GM19397 (cell line): ENCODE results near the gene ADARB1.

Experiments used
- ATAC-seq: cut with Tn5 transposase; IDR thresholded peaks from one replicate; pipeline ENCODE4 v1.9.1; 2021; ENCODE audit warnings: mild to moderate bottlenecking, moderate library complexity; ENCODE audit not compliant: unreplicated experiment

Gene ADARB1

GRCh38 chr21:45054227-45054926, 20.0 kb upstream of the ADARB1 start:
- no peak for ATAC-seq

DNA sequence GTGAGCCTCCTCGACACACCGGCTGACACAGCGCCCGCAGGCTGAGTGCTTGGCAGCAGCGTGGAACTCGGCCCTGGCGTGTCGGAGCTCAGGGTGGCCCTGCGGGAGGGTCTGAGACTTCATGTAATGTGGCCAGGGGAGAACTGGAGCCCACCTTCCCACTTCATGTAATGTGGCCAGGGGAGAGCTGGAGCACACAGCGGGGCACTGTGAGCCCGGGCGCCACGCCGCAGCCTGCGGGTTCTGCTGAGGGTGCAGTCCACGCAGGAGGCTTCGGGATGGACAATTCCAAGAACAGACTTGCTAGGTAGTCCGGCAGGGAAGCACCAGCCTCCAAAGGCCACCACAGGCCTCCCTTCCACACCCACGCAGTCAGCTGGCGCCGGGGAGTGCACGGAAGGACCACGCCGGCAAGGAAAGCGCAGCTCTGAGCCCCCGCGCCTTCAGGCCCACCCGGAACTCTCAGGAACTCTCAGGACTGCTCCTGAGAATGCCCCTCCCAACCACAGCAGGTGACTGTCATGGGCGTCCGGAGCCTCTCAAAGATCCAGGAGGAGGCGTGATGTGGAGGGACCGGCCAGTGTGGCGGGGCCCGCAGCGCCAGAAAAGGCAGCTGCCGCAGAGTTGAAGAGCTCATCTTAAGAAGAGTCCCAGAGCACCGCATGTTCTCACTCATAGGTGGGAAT, 19.3 kb upstream of the ADARB1 start:
- no peak for ATAC-seq

DNA sequence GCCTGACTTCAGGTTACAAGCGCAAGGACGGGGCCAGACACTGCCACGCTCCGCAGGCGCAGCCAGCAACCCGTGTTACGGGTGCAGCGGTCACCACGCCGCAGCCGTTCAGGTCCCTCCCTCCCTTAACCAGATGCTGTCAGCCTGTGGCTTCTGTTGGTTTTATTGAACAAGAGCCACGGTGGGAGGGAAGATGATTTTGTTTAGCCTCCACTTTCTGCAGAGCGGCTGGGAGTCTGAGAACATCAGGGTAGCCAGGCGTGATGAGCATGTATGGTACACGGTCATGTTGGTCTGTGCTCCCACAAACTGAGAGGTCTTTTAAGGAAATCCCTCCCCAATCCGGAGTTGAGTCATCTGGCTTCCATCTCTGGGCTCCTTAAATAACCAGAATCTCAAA, 18.5 kb upstream of the ADARB1 start:
- no peak for ATAC-seq

- no peak for ATAC-seq
Measured at GRCh38 chr21:45056296-45056904, 18.0 kb upstream of the ADARB1 start.

GRCh38 chr21:45056917-45057560, 17.3 kb upstream of the ADARB1 start:
- ATAC-seq = no peak

DNA sequence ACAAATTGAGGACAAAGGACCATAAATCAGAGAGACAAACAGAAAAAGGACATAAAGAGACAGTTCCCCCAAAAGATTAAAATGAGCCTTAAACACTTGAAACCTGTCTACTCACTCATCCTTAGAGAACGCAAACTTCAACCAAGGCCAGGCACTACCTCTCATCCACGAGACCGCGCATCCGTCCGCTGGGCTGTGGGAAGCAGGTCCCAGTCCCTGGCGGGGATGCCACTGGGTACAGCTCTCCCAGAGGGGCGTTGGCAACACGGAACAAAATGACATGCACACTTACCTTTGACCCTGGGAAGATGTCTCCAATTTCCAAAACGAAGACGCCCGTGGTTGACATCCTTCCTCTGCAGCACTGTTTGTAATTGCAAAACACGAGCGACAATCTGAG, 16.5 kb upstream of the ADARB1 start:
- no peak for ATAC-seq

DNA sequence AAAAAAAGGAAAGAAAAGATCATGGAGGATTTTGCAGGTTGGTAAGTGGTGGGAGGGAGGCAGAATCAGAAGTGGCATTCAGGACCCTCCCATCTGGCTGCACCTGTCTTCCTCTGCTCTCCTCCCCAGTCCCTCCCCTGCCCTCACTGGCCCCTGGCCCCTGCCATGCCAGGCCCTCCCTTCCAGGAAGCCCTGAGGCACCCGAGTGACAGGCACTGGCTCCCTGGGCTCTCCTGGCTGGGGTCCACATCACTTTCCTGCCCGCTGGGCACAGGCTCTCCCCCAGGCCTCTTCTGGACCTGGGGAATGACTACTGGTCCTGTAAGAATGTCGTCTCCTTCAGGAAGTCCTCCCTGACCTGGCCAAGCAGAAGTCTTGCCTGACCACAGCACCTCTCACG, 15.3 kb upstream of the ADARB1 start:
- no peak for ATAC-seq

- ATAC-seq = no peak
Measured at GRCh38 chr21:45060089-45060488, 14.3 kb upstream of the ADARB1 start.

- ATAC-seq = no peak
Measured at GRCh38 chr21:45060675-45061311, 13.6 kb upstream of the ADARB1 start.

GRCh38 chr21:45064091-45064490, 10.3 kb upstream of the ADARB1 start:
- no peak for ATAC-seq

GRCh38 chr21:45064618-45065399, 9.6 kb upstream of the ADARB1 start:
- no peak for ATAC-seq

DNA sequence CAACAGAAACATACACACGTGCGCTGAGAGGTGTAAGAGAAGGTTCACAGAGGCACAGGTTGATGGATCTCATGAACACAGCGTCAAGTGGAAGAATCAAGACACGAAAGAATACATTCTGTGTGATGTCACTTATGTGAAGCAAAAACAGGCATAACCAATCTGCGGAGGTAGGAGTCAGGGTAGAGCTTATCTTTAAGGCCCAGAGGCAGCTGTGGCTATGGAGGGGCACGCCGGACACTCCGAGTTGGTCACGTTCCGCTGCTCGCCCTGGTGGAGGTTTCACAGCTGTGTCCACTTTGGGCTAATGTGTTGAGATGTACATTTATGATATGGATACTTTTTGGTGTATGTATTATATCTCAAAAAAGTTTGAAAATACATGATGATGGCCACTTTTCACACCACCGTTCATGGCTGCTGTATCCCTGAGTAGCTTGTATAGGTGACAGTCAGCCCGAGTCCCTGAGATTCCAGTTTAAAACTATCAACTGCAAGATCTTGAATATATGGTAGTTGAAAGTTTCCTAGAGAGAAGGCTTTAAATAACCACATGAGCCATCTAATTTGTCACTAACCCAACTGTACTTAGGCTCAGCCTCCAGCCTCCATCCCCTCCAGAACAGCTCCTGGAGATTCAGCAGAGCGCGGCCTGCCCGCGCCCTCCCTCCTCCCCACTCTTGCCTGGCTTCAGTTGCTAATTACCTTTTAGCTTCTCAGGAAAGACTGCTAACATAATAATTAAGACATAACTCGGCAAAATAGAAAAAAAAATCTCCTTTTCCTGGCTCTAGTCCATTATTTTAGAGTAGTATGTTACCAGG, 6.7 kb upstream of the ADARB1 start:
- no peak for ATAC-seq

DNA sequence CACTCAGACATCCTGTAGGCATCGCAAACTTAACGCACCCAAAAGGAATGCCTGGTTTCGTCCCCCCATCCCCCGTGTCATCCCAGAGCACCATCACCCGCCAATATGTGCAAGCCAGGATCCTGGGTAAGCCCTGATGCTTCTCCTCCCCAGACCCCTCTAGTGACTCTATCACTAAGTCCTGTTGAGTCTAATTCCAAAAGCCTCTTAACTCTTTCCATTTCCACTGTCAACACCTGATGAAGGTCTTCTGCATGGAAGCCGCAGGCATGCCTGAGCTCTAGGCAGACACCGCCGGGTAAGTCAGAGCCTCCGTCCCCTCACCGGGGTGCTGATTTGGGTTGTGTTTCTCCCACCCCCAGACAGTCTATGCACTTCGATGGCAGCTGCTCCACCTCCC, 5.3 kb upstream of the ADARB1 start:
- no peak for ATAC-seq

- ATAC-seq = no peak
Measured at GRCh38 chr21:45069711-45070110, 4.7 kb upstream of the ADARB1 start.

DNA sequence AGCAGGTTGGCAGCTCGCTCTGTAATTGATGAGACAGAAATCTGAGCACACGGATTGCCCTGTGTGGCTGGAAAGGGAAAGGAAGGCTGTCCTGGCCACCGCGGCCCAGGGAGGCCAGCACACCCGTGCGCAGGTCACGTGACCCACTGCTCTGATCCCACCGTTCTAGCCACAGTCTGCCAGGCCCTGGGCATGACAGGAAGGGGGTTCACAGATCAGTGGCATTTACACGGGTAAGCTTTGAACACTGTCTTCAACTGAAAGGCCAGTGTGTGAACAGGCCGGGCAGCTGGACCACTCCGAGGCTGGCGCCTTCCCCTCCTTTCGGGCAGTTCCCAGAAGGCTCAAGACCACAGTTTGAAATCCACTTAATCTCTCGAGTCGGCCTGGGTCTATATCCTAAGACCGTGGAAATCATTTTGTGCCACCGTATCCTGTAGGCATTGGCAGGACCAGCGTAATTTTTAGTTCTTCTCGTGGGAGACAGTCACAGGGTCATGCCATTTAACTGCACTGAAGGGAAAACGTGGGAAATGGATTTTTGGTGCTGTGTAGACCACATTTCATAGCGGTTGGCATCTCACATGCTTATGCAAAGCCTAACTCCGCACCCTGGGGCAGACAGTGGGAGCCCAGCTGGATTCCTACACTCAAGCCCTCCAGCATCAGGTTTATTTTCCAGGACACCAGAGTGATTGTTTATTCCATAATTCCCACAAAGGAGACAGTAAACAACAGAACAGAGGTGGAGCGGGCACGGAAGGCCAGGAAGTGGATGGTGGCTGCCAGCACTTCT, 3.1 kb upstream of the ADARB1 start:
- ATAC-seq = no peak

- no peak for ATAC-seq
Measured at GRCh38 chr21:45071874-45072737, 2.3 kb upstream of the ADARB1 start.

DNA sequence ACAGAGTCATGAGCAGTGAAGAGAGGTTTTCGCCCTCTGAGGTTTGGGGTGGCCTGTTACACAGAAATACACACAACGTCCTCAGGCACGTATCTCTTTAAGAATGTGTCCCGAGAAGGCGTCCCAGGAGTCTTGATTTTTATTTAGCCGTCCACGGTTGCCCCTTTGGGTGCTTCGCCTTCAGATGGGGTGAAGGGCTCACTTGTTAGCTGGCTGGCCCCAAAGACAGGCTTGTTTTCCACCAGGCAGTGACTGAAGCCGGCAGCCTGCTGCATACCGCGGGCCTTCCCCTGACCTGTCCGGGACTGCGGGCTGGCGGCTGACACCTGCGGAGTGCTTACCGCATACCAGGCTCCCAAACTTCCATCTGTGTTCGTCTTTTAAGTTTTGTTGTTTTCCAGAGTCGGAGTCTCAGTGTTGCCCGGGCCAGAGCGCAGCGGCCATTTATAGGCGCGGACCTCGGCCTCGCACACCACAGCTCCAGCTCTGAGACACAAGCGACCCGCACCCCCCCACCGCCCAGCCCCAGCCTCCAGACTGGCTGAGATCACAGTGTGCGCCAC, 1.6 kb upstream of the ADARB1 start:
- ATAC-seq = no peak
